ENCODE results near the gene RAB11FIP3. TPM values are rescaled to one million over a fixed set of nuclear protein-coding genes. Genes with fewer than 3 reads are reported as not detected.

The RAB11FIP3 gene, protein sequence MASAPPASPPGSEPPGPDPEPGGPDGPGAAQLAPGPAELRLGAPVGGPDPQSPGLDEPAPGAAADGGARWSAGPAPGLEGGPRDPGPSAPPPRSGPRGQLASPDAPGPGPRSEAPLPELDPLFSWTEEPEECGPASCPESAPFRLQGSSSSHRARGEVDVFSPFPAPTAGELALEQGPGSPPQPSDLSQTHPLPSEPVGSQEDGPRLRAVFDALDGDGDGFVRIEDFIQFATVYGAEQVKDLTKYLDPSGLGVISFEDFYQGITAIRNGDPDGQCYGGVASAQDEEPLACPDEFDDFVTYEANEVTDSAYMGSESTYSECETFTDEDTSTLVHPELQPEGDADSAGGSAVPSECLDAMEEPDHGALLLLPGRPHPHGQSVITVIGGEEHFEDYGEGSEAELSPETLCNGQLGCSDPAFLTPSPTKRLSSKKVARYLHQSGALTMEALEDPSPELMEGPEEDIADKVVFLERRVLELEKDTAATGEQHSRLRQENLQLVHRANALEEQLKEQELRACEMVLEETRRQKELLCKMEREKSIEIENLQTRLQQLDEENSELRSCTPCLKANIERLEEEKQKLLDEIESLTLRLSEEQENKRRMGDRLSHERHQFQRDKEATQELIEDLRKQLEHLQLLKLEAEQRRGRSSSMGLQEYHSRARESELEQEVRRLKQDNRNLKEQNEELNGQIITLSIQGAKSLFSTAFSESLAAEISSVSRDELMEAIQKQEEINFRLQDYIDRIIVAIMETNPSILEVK
- total RNA-seq (2014; rRNA removed) (12.7 and 17.9 TPM in 2 replicates), Bru-seq, nascent RNA (percentile 50 among the genes with signal in this experiment), BruChase-seq, experiment 1, labeled RNA remaining after a 6-hour chase (percentile 60 among the genes with signal in this experiment), BruChase-seq, experiment 2, labeled RNA remaining after a 2-hour chase (percentile 53 among the genes with signal in this experiment)
- long read RNA-seq, full-length matches to known transcripts: 35 of 79 reads
- long read RNA-seq, partial matches to known transcripts: 32 of 79 reads
- long read RNA-seq, other reads (novel, unspliced or antisense): 12 of 79 reads

GRCh38 chr16:425082-425718, at the start of gene RAB11FIP3:
Gene RAB11FIP3, plus strand, starts transcription at chr16:425649. Its CDS starts 358 bp downstream, at chr16:426007.
- peak within 1 kb of the TSS; percentile 80 for H3K4me3 ChIP-seq (ENCODE audit: low read length)
- peak within 1 kb of the TSS; percentile 97 for H2AFZ ChIP-seq (ENCODE audit: low read length)
- H3K36me3 ChIP-seq (ENCODE audit: low read depth, low read length): no peaks in the 10 kb centered on the region
- H3K27ac ChIP-seq (ENCODE audit: low read length): no peak within 1 kb of the TSS
- H3K4me1 ChIP-seq (ENCODE audit: insufficient read depth, low read length): peaks cover 23% of the 10 kb centered on the region
- peak within 1 kb of the TSS; percentile 98 for H3K4me2 ChIP-seq (ENCODE audit: low read length)
- TSS peak; percentile 69 for BruUV-seq (replicated peaks)
- H3K9ac ChIP-seq (ENCODE audit: low read length): peak within 1 kb of the TSS; percentile 50
- no peaks in the 10 kb centered on the region for H3F3A ChIP-seq (ENCODE audit: low read length, unreplicated experiment)
- H3K9me2 ChIP-seq (replicated peaks; ENCODE audit: low read length): no peaks in the 10 kb centered on the region
- peak; percentile 71 for ATAC-seq
- no peak for TF ChIP-seq EZH2phosphoT487 (IDR thresholded peaks at IDR 0.05; ENCODE audit: borderline replicate concordance, low read length)
- no peak for TF ChIP-seq EZH2 (IDR thresholded peaks at IDR 0.05; ENCODE audit: low read length, unreplicated experiment)
- TF ChIP-seq, protein P1, sequence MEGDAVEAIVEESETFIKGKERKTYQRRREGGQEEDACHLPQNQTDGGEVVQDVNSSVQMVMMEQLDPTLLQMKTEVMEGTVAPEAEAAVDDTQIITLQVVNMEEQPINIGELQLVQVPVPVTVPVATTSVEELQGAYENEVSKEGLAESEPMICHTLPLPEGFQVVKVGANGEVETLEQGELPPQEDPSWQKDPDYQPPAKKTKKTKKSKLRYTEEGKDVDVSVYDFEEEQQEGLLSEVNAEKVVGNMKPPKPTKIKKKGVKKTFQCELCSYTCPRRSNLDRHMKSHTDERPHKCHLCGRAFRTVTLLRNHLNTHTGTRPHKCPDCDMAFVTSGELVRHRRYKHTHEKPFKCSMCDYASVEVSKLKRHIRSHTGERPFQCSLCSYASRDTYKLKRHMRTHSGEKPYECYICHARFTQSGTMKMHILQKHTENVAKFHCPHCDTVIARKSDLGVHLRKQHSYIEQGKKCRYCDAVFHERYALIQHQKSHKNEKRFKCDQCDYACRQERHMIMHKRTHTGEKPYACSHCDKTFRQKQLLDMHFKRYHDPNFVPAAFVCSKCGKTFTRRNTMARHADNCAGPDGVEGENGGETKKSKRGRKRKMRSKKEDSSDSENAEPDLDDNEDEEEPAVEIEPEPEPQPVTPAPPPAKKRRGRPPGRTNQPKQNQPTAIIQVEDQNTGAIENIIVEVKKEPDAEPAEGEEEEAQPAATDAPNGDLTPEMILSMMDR (conservative IDR thresholded peaks at IDR 0.05; ENCODE audit: low read depth, low read length): peak; percentile 29; the same call in 1 of the 2 replicates
- H3K27me3 ChIP-seq (ENCODE audit: low read length): no peaks in the 10 kb centered on the region
- peak; percentile 61 for DNase-seq
- peaks cover 6% of the 10 kb centered on the region; the same call in 1 of the 2 replicates for H4K20me1 ChIP-seq (ENCODE audit: low read length)
- no peaks in the 10 kb centered on the region for H3K9me3 ChIP-seq (ENCODE audit: low read length)
- POLR2A ChIA-PET (ENCODE audit: unreplicated experiment): no interaction called here
- CTCF ChIA-PET: no interaction called here
- H3K79me2 ChIP-seq (ENCODE audit: low read length): peaks cover 17% of the 10 kb centered on the region
- intact Hi-C loops (cut with micrococcal nuclease): loop anchor here (2.0 kb wide), 1 partner anchor 22 kb away; no protein-coding TSS in a partner anchor

GRCh38 chr16:375927-376816, 49.3 kb upstream of the RAB11FIP3 start:
- Histone ChIP-seq H3K36me3 (ENCODE audit: low read depth, low read length) (no peaks in the 10 kb centered on the region), H3K4me1 (ENCODE audit: insufficient read depth, low read length) (no peaks in the 10 kb centered on the region), H3K4me2 (ENCODE audit: low read length) (no peak overlapping the region), H3K4me3 (ENCODE audit: low read length) (no peak overlapping the region), H3K9me2 (replicated peaks; ENCODE audit: low read length) (no peaks in the 10 kb centered on the region), H2AFZ (ENCODE audit: low read length) (no peak overlapping the region), H3K9ac (ENCODE audit: low read length) (no peak overlapping the region), H3K79me2 (ENCODE audit: low read length) (peaks cover 20% of the 10 kb centered on the region), H3K27me3 (ENCODE audit: low read length) (no peaks in the 10 kb centered on the region), H3K27ac (ENCODE audit: low read length) (no peak overlapping the region), H3F3A (ENCODE audit: low read length, unreplicated experiment) (no peaks in the 10 kb centered on the region), H3K9me3 (ENCODE audit: low read length) (no peaks in the 10 kb centered on the region), H4K20me1 (ENCODE audit: low read length) (no peaks in the 10 kb centered on the region)
- ChIA-PET CTCF (no interaction called here), POLR2A (ENCODE audit: unreplicated experiment) (no interaction called here)
- ATAC-seq: no peak
- intact Hi-C loops (cut with micrococcal nuclease): no loop called here
- DNase-seq: no peak
- no TSS peak for BruUV-seq (replicated peaks)
- TF ChIP-seq EZH2phosphoT487 (IDR thresholded peaks at IDR 0.05; ENCODE audit: borderline replicate concordance, low read length) (no peak), EZH2 (IDR thresholded peaks at IDR 0.05; ENCODE audit: low read length, unreplicated experiment) (no peak)
- TF ChIP-seq, protein P1 (conservative IDR thresholded peaks at IDR 0.05; ENCODE audit: low read depth, low read length): no peak
